Stimulated activated CD4-positive, alpha-beta T cell treated with anti-CD3 and anti-CD28 coated beads, TNF-alpha, amount 100 ng/mL, for 48 hours (primary cell): ENCODE measurements around the gene MMP28.

ENCODE experiments used
- DNase-seq, 3 donors: peaks; one replicate each; pipeline ENCODE4 v3.0.0-alpha.2; 2020; ENCODE audit warnings: low read depth in 3 of 3

MMP28 gene

DNA sequence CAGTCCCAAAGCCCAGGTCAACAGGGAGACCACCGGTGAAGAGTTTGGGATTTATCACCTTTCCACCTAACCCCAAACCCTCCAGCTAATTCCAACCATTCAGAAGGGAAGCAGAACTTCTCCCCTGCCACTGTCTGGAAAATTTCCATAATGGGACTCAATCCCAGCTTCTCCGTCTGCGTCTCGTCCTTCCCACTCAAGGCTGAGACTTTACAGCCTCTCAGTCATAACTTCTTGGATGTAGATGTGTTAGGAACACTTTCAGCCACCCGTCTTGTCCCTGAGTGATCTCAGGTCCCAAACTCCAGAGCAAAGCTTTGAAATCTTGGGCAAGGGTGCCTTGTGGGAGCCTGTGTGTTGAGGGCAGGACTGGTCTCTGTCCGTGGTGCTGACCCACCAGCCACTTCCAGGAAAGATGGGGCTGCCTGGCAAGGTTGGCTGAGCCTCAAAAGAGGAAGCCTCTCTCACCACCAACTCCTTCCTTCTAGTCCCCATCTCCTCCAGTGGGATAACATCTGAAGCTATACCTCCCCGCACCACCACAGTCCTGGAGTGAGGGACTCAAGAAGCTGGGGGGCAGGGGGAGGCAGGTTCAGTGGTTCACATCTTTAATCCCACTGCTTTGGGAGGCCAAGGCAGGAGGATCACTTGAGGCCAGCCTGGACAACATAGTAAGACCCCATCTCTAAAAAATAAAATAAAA, 51.7 kb downstream of the MMP28 start:
- DNase-seq: no peak

- no peak for DNase-seq
Measured at GRCh38 chr17:35742896-35743477, 52.5 kb downstream of the MMP28 start.

DNA sequence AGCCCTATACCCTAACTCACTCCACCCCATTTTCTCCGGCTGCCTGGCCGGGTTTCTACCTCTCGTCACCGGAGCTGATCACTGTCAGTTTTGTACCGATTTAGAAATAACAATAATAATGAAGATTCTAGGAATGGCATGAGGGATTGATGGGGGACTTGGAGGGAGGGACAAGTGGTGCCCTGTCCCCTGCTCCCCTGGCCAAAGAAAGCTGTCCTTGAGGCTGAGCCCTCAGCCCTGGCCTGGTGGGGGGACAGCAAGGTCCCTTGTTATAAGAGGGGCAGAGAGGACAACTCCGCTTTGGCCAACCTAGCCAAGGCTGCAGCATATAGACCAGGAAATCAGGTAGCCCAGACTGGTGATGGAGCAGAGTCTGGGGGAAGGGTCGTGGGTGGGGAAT, 52.9 kb downstream of the MMP28 start:
- DNase-seq: no peak

DNA sequence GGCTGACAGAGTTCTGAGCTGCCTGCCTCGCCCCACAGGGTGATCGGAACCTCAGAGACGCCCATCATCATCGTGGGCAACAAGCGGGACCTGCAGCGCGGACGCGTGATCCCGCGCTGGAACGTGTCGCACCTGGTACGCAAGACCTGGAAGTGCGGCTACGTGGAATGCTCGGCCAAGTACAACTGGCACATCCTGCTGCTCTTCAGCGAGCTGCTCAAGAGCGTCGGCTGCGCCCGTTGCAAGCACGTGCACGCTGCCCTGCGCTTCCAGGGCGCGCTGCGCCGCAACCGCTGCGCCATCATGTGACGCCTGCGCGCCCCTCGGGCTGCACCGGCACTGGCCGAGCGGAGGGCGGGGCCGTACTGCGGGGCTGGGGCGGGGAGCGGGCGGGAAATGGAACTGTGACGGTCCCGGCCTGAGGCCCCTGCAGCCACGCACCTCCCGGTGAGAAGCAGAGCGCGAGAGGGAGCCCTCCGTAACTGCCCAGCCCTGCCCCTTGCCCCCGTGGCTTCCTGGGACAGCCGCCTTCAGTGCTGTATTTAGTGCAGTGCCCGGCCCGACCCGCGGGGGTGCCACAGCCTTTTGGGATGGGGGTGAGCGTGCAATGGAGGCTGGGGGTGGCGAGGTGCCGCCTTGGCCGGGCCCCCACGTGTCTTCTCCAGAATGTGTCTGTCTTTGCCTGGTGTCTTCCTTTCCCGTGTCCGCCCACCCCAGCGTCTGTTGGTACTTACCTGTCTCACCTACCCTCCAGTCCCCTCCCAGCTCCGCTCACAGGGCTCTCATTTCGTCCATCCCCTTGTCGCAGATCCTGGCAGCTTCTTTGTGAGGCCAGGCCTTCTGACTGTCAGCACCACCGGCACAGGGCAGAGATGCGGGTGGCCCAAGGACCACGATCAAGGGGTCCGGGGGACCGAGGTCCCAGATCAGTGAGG, 54.2 kb downstream of the MMP28 start:
- no peak for DNase-seq

DNA sequence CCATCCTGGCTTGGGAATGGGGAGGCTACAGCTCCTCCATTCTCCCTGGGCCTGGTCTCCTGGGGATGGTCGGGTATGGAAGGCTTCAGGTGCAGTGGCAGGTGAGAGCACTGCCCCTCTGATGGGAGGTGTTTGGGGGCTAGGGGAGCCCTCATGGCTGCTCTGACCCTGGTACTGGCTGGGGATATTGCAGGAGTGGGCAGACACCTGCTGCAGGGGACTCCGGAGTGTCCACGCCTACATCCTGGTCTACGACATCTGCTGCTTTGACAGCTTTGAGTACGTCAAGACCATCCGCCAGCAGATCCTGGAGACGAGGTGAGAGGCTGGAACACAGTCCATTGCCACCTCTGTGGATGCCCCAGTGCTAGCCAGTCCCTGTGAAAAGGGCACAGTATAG, 55.2 kb downstream of the MMP28 start:
- DNase-seq: no peak

DNA sequence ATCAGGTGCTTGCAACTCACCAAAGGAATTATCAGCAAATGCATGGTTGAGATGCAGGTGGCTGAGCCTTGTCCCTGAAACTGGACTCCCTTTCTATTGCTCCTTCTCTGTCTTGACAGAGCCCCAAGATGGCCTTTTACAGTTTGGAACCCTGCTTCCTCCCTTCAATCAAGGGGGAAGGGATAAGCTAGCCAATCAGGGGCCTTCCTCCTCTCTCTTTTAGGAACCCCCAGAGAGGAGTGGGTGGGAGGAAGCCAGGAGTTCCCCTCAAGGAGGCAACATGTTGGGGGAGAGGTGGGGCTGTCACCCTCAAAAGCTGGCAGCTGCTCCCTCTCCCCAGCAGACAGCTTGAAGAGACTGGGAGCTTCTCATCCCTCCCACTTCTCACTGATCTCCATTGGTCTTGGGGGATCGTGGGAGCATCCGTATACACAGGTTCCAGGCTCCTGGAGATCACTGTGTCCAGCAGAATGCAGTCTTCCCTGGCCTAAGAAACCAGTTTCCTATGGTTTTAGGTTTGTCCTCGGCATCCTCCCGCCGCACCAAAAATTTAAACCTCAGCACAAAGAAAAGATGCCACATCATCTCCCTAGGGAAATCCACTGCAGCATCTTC, 56.8 kb downstream of the MMP28 start:
- DNase-seq: no peak

- DNase-seq: no peak
Measured at GRCh38 chr17:35736236-35736635, 59.2 kb downstream of the MMP28 start.

GRCh38 chr17:35735036-35735805, 60.2 kb downstream of the MMP28 start:
- DNase-seq: no peak

GRCh38 chr17:35734396-35734795, 61.0 kb downstream of the MMP28 start:
- no peak for DNase-seq

- DNase-seq: no peak
Measured at GRCh38 chr17:35733366-35733765, 62.1 kb downstream of the MMP28 start.

DNA sequence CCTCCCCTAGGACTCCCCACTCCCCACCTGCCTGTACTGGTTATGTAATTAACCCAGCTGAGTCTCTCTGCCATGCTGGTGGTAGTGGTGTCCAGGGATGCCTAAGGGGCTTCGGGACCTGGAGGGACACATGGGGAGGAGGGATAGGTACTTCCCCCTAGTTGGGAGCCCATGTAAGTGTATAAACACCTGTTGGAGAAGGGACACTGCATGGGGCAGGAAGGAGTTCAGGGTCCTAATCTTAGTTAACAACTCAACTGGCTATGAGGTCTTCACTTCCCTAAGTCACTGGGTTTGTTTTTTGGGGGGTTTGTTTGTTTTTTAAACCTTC, 62.7 kb downstream of the MMP28 start:
- DNase-seq: no peak

DNA sequence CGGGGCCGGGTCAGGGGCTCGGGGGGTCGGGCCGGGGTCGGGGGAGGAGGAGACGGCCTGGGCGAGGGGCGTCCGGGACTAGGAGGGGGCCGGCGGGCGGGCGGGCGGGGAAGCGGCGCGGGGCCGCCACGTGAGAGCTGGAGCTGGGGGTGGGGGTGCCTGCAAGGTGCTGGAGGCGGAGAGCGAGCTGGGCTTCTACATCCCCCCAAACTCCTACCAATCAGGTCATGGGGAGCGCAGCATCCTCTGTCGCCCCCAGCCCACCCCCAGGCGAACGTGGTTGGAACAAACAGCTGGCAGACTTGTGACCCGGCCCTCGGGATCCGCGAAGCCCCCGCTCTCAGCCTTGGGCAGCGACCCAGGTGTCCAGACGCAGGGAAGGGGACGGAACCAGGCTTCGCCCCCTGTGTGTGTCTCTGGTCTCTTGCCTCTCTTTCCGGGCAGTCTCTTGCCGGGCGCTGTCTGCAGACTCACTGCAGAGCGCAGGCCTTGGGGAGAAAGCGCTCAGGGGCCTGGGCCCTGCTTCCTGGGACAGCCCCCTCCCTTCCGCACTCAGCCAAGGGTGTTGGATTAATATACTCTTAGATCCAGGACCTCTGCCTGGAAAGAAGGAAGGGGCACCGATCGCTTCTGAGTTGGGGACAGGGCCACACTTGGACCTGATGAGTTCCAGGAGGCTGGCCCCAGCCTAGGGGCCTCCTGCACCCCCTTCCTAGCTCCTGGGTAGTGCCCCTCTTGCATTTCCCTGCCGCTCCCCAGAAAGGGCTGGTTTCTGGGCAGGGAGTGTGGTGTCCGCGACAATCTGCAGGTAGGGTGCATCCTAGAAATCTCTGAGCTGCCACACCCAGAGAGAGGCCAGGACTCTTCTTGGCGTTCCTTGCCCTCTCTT, 63.3 kb downstream of the MMP28 start:
- DNase-seq: no peak

DNA sequence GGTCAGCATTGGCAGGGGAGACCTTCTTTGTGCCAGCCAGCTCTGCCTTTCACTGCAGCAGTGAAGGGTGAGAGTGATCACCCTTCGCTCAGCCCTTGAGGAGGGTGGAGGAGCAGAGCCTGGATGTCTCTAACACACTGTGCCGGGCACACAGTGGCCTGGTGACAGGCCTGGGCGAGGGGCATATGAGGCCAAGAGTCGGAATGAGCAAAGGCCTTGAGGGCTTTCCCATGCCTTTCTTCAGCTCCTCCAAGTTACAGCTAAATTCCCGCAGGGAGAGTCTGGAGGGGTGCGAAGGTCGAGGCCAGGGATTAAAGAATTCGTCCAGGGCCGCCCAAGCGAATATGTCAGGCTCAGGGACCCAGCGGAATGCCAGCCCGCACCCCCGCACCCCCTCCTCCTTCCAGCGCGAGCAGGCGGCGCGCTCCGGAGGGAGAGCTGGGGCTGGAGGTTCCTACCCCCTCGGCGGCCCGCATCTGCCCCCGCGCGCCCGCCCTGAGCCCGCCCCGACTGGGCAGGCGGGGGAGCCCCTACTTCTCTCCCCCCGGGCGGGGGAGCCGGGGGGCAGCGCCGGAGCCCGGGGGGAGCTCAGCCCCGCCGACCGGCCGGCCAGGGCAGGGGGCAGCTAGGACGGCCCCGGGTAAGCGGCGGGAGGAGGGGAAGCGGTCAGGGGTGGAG, 64.1 kb downstream of the MMP28 start, which contains the start of gene RASL10B:
RASL10B (plus strand) TSS at position 401 of the 678 bp plus-strand sequence. CDS start 3,546 bp downstream, outside the sequence.
- DNase-seq: peak in 1 of 3 donors; percentile 30

- no peak for DNase-seq
Measured at GRCh38 chr17:35730400-35731005, 64.9 kb downstream of the MMP28 start.

DNA sequence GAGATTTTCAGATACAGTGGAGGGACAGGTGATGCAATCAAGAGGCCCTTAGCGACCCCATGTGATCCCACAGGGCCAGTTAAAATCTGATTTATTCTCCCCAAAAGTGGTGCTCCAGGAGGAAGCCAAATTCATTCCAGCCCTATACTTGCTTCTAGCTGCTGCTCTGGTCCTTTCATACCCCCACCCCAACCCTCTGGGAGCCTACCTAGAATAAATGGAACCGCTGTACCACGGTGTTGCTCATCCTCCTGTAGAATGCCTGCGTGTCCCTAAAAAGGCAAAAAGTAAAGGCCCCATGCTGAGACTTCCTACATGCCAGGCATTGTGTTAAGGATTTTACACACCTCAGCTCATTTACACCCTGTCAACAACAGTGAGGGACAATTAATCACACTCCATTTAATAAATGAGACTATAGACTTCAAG, 66.0 kb downstream of the MMP28 start:
- DNase-seq: no peak

- DNase-seq: no peak
Measured at GRCh38 chr17:35728551-35728950, 66.9 kb downstream of the MMP28 start.

GRCh38 chr17:35727635-35728034, 67.8 kb downstream of the MMP28 start:
- no peak for DNase-seq

GRCh38 chr17:35726953-35727460, 68.4 kb downstream of the MMP28 start:
- DNase-seq: no peak
